ENCODE measurements around the gene HPX.
A peak's percentile ranks its signal among the peaks of the same experiment; 100 is the strongest.

HPX gene

GRCh38 chr11:6389905-6390717 is 50.7 kb downstream of the HPX start, which contains the start of gene SMPD1:
Gene SMPD1, plus strand, starts transcription at chr11:6390474. Its CDS starts 125 bp downstream, at chr11:6390599.
- peak; percentile 96 for DNase-seq (ENCODE audit: low spot score)

GRCh38 chr11:6388748-6389147 is 52.0 kb downstream of the HPX start:
- no peak for DNase-seq (ENCODE audit: low spot score)

GRCh38 chr11:6387811-6388599 is 52.8 kb downstream of the HPX start:
- no peak for DNase-seq (ENCODE audit: low spot score)

- no peak for DNase-seq (ENCODE audit: low spot score)
Observed at GRCh38 chr11:6385046-6385777, 55.6 kb downstream of the HPX start.
